Heart left ventricle (tissue), 13 donors: ENCODE results near the gene AP5B1.

Source experiments
- POLR2A ChIP-seq, 2 donors: fragments of 450-650 bp; IDR thresholded peaks; one replicate each; pipeline ENCODE4 v1.6.1; 2017; ENCODE audit warnings: antibody characterized with exemption in 2 of 2, mild to moderate bottlenecking in 2 of 2, moderate library complexity in 2 of 2
- TF ChIP-seq, protein P1 (sequence below), 12 donors: fragments of 200-600 bp; sonication (generic) in 4 of 12; IDR thresholded peaks; one replicate each; pipeline versions ENCODE4 v1.5.0 to v1.8.0; 2018 to 2022; ENCODE audit warnings: antibody characterized with exemption in 12 of 12, mild to moderate bottlenecking in 5 of 12
- donor health status: ischemic (EF 13 %, LVEDD 7.1; RV severe dilation, severe dysfunction).
- donor health status: DM: no; HTN: yes; CAD: no.
- donor health status: DM: no; HTN: no; CAD: no.
- donor health status: ischemic (EF 25% LVEDD 6.9; RV normal size, moderate dysfunction).
- donor health status: ischemic (EF 25% LVEDD 5.7; RV mildly dilated, moderate dysfunction).
- donor health status: ischemic (EF 35%, LVEDD 5.7; RV mildly dilated, moderate dysfunction).
- donor health status: nonischemic (EF 11% LVEDD 7.7; RV severe dilation, severe dysfunction).
- donor health status: DM: yes; HTN: yes; CAD: no.
- donor health status: PGD.
- donor health status: ischemic (EF 29% LVEDD 5.4; RV normal size, mild dysfunction).
- donor health status: nonischemic (EF 23%, LVEDD 6.1; RV moderate dilation, normal function).

DNA sequence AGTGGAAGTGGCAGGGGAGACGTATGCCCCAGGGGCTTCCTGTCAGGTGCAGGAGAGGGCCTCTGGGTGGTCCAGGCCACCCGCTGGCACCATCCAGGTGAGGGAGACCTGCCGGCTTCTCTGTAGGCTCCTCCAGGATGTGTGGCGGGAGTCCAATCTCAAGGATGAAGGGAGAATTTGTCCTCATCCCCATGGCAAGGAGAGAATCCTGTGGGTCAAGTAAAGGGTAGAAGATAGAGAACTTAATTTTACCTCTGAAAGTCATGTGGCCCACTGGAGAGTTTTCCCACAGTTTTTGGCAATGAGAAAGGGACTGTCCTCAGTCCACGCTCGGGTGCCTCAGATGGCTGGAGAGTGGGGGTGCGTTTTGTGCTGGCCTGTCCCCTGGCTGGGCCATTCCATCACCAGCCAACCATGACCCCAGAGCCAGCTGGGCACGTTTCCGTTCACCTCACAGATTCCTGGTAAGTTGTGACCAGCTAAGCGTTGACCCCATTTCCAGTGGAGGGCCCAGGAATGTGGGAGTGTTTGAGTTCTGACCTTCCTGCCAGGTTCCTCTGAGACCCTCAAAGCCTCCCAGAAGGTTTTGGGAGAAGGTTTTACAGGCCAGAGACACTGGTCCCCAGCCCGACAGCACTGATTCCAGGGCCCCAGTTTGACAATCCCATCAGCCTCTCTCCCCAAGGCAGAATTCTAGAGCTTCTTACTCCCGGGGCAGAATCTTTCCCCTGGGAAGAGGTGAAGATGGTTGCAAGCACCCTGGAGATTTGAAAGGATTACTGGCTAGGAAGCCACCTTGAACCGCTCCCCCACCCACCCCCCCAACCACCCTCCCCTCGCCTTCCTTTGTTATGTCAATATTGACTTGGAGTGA lies 8.7 kb upstream of the AP5B1 start:
- TF ChIP-seq POLR2A (IDR thresholded peaks at IDR 0.05), result no peak
- TF ChIP-seq, protein P1, sequence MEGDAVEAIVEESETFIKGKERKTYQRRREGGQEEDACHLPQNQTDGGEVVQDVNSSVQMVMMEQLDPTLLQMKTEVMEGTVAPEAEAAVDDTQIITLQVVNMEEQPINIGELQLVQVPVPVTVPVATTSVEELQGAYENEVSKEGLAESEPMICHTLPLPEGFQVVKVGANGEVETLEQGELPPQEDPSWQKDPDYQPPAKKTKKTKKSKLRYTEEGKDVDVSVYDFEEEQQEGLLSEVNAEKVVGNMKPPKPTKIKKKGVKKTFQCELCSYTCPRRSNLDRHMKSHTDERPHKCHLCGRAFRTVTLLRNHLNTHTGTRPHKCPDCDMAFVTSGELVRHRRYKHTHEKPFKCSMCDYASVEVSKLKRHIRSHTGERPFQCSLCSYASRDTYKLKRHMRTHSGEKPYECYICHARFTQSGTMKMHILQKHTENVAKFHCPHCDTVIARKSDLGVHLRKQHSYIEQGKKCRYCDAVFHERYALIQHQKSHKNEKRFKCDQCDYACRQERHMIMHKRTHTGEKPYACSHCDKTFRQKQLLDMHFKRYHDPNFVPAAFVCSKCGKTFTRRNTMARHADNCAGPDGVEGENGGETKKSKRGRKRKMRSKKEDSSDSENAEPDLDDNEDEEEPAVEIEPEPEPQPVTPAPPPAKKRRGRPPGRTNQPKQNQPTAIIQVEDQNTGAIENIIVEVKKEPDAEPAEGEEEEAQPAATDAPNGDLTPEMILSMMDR (IDR thresholded peaks at IDR 0.05), result no peak
